GM23248 (cell line): ENCODE data around the gene LPGAT1. TPM values are rescaled to one million over a fixed set of nuclear protein-coding genes. Genes with fewer than 3 reads are reported as not detected.

Source experiments
- DNase-seq: peaks from one replicate; pipeline ENCODE4 v3.0.0-alpha.2; 2015
- H2AFZ ChIP-seq: fragments of 200-600 bp; sonication (generic); 2 replicates; pipeline ENCODE4 v1.6.1; 2016; ENCODE audit warnings: antibody characterized with exemption
- H3F3A ChIP-seq: fragments of 200-600 bp; sonication (generic); 2 replicates; pipeline ENCODE4 v1.6.1; 2016; ENCODE audit warnings: mild to moderate bottlenecking, antibody characterized with exemption, mixed run types; ENCODE audit not compliant: insufficient read depth
- H3K27ac ChIP-seq: fragments of 200-600 bp; sonication (generic); 2 replicates; pipeline ENCODE4 v1.5.1; 2016; ENCODE audit warnings: mild to moderate bottlenecking
- H3K27me3 ChIP-seq: fragments of 200-600 bp; sonication (generic); replicated peaks from 2 replicates; pipeline ENCODE4 v1.6.1; 2016; ENCODE audit warnings: mild to moderate bottlenecking; ENCODE audit not compliant: insufficient read depth
- H3K36me3 ChIP-seq: fragments of 200-600 bp; sonication (generic); 2 replicates; pipeline ENCODE4 v1.6.1; 2016; ENCODE audit warnings: low read depth, mild to moderate bottlenecking
- H3K4me1 ChIP-seq: fragments of 200-600 bp; sonication (generic); 2 replicates; pipeline ENCODE4 v1.6.1; 2016; ENCODE audit warnings: mild to moderate bottlenecking; ENCODE audit not compliant: insufficient read depth
- H3K4me2 ChIP-seq: fragments of 200-600 bp; sonication (generic); one replicate; pipeline ENCODE4 v1.6.1; 2016; ENCODE audit warnings: mild to moderate bottlenecking; ENCODE audit not compliant: unreplicated experiment
- H3K4me3 ChIP-seq: fragments of 200-600 bp; sonication (generic); 2 replicates; pipeline ENCODE4 v1.5.1; 2016; ENCODE audit warnings: mild to moderate bottlenecking
- H3K79me2 ChIP-seq: fragments of 200-600 bp; sonication (generic); 2 replicates; pipeline ENCODE4 v1.6.1; 2016; ENCODE audit warnings: mild to moderate bottlenecking; ENCODE audit not compliant: insufficient read depth
- H3K9ac ChIP-seq: fragments of 200-600 bp; sonication (generic); 2 replicates; pipeline ENCODE4 v1.6.1; 2016; ENCODE audit warnings: mild to moderate bottlenecking
- H3K9me2 ChIP-seq: fragments of 200-600 bp; sonication (generic); 2 replicates; pipeline ENCODE4 v1.6.1; 2016; ENCODE audit warnings: mixed run types, mild to moderate bottlenecking, moderate library complexity; ENCODE audit not compliant: insufficient read depth
- H3K9me3 ChIP-seq: fragments of 200-600 bp; sonication (generic); one replicate; pipeline ENCODE4 v1.6.1; 2017; ENCODE audit warnings: low read depth
- H4K20me1 ChIP-seq: fragments of 200-600 bp; sonication (generic); 2 replicates; pipeline ENCODE4 v1.6.0; 2016; ENCODE audit not compliant: insufficient read depth
- EZH2 ChIP-seq: fragments of 200-600 bp; sonication (generic); IDR thresholded peaks from 2 replicates; pipeline ENCODE4 v1.6.1; 2018; ENCODE audit warnings: antibody characterized with exemption, mild to moderate bottlenecking; ENCODE audit not compliant: insufficient read depth, poor library complexity, severe bottlenecking
- EZH2phosphoT487 ChIP-seq: fragments of 200-600 bp; sonication (generic); IDR thresholded peaks from 2 replicates; pipeline ENCODE4 v1.6.1; 2018; ENCODE audit warnings: antibody characterized with exemption, moderate library complexity, mild to moderate bottlenecking, low read depth; ENCODE audit not compliant: insufficient read depth
- WGBS, 2 experiments: methylation state at CpG; one replicate each; pipeline ENCODE4 v1.1.6; 2015 to 2017; ENCODE audit warnings: low lambda C conversion rate in 2 of 2, low coverage in 1 of 2; ENCODE audit errors: missing lambda C conversion rate in 2 of 2; 5-methylcytosine and 5-hydroxymethylcytosine counted together
- in situ Hi-C: fragments of 300-500 bp; cut with MboI; formaldehyde crosslinking; loops from 2 replicates; pipeline ENCODE4 v1.15.0; 2020
- polyA plus RNA-seq: library from polyadenylated mRNA; unstranded; fragments of >200 nt; fragmentation: Nextera tagmentation; extraction: Ambion mirVana; gene quantifications from 2 replicates; pipeline ENCODE4 v1.2.1, GENCODE V29; 2016
- total RNA-seq: library from RNA; depleted of rRNA; stranded (reverse); fragments of >200 nt; shearing (Covaris generic); gene quantifications from 2 replicates; pipeline ENCODE4 v1.2.3, GENCODE V29; 2014

Gene LPGAT1
- total and polyA plus RNA-seq, 2 experiments from 2014 or later, result 13.5 to 62.4 TPM

DNA sequence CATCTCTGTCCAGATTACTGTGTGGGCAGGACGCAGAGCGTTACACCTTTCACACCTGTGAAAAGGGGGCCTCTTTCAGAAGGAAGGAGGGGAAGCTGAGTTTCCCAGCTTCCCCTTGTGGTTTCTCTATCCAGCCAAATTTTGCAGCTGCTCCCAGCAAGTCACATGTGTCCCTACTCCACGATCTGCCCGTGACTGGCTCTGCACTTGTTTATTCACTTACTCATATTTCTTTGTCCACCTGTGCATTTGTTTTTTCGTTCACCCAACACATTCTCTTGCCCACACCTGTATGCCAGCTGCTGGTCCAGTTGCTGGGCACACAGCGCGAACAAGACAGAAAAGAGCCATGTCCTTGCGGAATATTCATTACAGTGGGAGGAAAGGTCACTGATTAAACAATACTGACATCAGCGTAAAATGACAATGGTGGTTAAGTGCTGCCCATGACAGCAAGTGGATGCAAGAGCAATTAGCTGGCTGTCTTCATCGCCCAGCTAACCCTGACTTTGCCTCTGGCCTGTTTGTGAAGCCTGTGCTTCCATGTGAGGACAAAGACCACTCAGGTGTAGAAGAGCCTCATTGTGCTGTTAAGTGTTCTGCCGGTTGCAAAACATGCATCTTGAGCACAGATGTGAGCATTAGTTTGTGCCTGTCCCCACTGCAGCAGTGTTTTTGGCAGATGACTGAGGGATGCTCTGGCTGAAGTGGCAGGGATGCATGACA lies 126.6 kb downstream of the LPGAT1 start:
- WGBS, 2 experiments, result 47 to 54% methylated on average over 11 of the region's 11 CpGs
- Histone ChIP-seq H3K79me2 (no peaks in the 10 kb centered on the region), H3F3A (no peaks in the 10 kb centered on the region), H3K4me3 (no peak overlapping the region), H2AFZ (no peak overlapping the region), H3K9me2 (no peaks in the 10 kb centered on the region), H3K36me3 (no peaks in the 10 kb centered on the region), H3K9me3 (no peaks in the 10 kb centered on the region), H4K20me1 (no peaks in the 10 kb centered on the region), H3K4me2 (no peak overlapping the region), H3K27me3 (peaks cover 9% of the 10 kb centered on the region), H3K9ac (no peak overlapping the region), H3K4me1 (peaks cover 5% of the 10 kb centered on the region; the same call in 1 of the 2 replicates), H3K27ac (no peak overlapping the region)
- DNase-seq, result no peak
- in situ Hi-C loops, result no loop called here
- no peak for TF ChIP-seq EZH2phosphoT487
- TF ChIP-seq EZH2, result no peak

DNA sequence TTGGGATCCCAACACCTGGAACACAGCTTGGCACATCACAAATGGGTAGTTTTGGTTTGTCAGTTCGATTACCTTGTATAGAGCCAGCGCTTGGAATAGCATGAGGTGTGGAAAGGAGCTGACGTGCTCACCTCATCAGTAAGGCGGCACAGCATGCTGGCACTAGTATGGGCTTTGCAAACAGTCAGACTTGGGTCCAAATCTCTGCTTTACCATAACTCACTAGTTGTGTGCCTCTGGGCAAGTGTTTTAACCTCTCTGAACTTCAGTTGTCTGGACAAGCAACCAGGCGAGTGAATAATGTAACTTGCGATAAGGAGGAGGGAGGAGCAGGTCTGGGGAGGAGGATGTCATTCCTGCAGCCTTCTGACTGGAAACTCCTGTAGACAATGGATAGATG lies 128.8 kb downstream of the LPGAT1 start:
- no peak overlapping the region for H3K4me3 ChIP-seq
- no peak overlapping the region for H3K4me2 ChIP-seq
- TF ChIP-seq EZH2 (no peak), EZH2phosphoT487 (no peak)
- H3K9me3 ChIP-seq, result no peaks in the 10 kb centered on the region
- H4K20me1 ChIP-seq, result no peaks in the 10 kb centered on the region
- H3K27ac ChIP-seq, result no peak overlapping the region
- no peaks in the 10 kb centered on the region for H3K79me2 ChIP-seq
- H3K9me2 ChIP-seq, result no peaks in the 10 kb centered on the region
- in situ Hi-C loops, result no loop called here
- H2AFZ ChIP-seq, result no peak overlapping the region
- peaks cover 5% of the 10 kb centered on the region; the same call in 1 of the 2 replicates for H3K4me1 ChIP-seq
- no peaks in the 10 kb centered on the region for H3K36me3 ChIP-seq
- WGBS, 2 experiments, result 76% methylated on average over 6 of the region's 6 CpGs
- DNase-seq, result no peak
- no peaks in the 10 kb centered on the region for H3F3A ChIP-seq
- H3K27me3 ChIP-seq, result peaks cover 9% of the 10 kb centered on the region
- no peak overlapping the region for H3K9ac ChIP-seq

DNA sequence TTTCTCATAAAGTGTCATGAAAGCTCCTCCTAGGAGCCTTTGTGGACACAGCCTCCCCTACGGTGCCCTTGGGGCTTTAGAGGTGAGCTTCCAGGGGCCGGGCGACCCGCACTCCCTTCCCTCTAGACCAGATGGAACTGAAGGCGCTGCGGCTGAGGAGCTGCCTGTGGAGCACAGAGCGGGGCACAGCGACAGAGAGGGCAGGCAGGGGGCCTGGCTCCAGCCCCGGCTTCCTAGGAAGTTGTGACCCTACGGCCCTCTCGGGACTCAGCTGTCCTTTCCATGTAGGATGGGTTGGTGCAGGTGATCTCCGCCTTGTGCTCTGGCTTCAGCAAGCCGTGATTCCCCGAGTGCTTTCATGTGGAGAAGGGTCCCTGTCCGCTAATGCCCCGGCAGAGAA lies 131.5 kb downstream of the LPGAT1 start:
- WGBS, 2 experiments, result 83 to 87% methylated on average over 16 of the region's 16 CpGs
- no peak overlapping the region for H3K4me2 ChIP-seq
- in situ Hi-C loops, result loop anchor here (25.0 kb wide), 1 partner anchor 313 kb away; no protein-coding TSS in a partner anchor

GRCh38 chr1:211698161-211699026 lies 132.2 kb downstream of the LPGAT1 start:
- no peak overlapping the region for H3K4me2 ChIP-seq
- no peaks in the 10 kb centered on the region for H3K9me3 ChIP-seq
- no peaks in the 10 kb centered on the region for H3K79me2 ChIP-seq
- H3K27me3 ChIP-seq, result peaks cover 9% of the 10 kb centered on the region
- in situ Hi-C loops, result loop anchor here (25.0 kb wide), 1 partner anchor 314 kb away; no protein-coding TSS in a partner anchor
- no peaks in the 10 kb centered on the region for H3K9me2 ChIP-seq
- no peak for TF ChIP-seq EZH2phosphoT487
- no peak overlapping the region for H3K9ac ChIP-seq
- peak; percentile 68 for DNase-seq
- no peak overlapping the region for H3K4me3 ChIP-seq
- 36 to 46% methylated on average over 26 to 28 of the region's 29 CpGs for WGBS, 2 experiments
- no peaks in the 10 kb centered on the region for H4K20me1 ChIP-seq
- no peak overlapping the region for H3K27ac ChIP-seq
- H2AFZ ChIP-seq, result peak overlapping the region; percentile 64
- H3K4me1 ChIP-seq, result no peaks in the 10 kb centered on the region
- no peaks in the 10 kb centered on the region for H3F3A ChIP-seq
- H3K36me3 ChIP-seq, result no peaks in the 10 kb centered on the region

More for the DNA sequence above, 131.5 kb downstream of the LPGAT1 start:
- H3K27ac ChIP-seq, result no peak overlapping the region
- no peaks in the 10 kb centered on the region for H3K9me2 ChIP-seq
- no peaks in the 10 kb centered on the region for H3K9me3 ChIP-seq
- H3K4me1 ChIP-seq, result no peaks in the 10 kb centered on the region
- H3K27me3 ChIP-seq, result peaks cover 9% of the 10 kb centered on the region
- no peaks in the 10 kb centered on the region for H4K20me1 ChIP-seq
- H3K79me2 ChIP-seq, result no peaks in the 10 kb centered on the region
- no peak overlapping the region for H3K9ac ChIP-seq
- H2AFZ ChIP-seq, result no peak overlapping the region
- no peaks in the 10 kb centered on the region for H3F3A ChIP-seq
- no peak overlapping the region for H3K4me3 ChIP-seq
- TF ChIP-seq EZH2 (no peak), EZH2phosphoT487 (no peak)
- no peaks in the 10 kb centered on the region for H3K36me3 ChIP-seq
- DNase-seq, result no peak
